Stomach (tissue), 9 donors: ENCODE results near the gene LRRC7. TPM values are rescaled to one million over a fixed set of nuclear protein-coding genes. Genes with fewer than 3 reads are reported as not detected.

ENCODE experiments used
- DNase-seq, 2 donors: peaks; one replicate each; pipeline versions ENCODE4 v3.0.0 to v3.0.0-alpha.2; 2013 to 2019
- H3K27ac ChIP-seq, 5 donors: fragments of 200-600 bp in 4 of 5; sonication (generic) in 4 of 5; one replicate each; pipeline ENCODE4 v1.5.1; 2013 to 2019; ENCODE audit warnings: mild to moderate bottlenecking in 1 of 5, moderate library complexity in 1 of 5
- H3K27me3 ChIP-seq, 3 donors: fragments of 200-600 bp; sonication (generic); one replicate each; pipeline ENCODE4 v1.5.1; 2017 to 2019; ENCODE audit warnings: mixed run types in 1 of 3
- H3K36me3 ChIP-seq, 4 donors: fragments of 200-600 bp; sonication (generic); 1 replicate in 3 of 4; 2 replicates in 1 of 4; pipeline ENCODE4 v1.5.1; 2016 to 2019
- H3K4me1 ChIP-seq, 4 donors: fragments of 200-600 bp; sonication (generic); one replicate each; pipeline ENCODE4 v1.5.1; 2016 to 2019
- H3K4me3 ChIP-seq, 4 donors: fragments of 200-600 bp; sonication (generic) in 3 of 4; one replicate each; pipeline ENCODE4 v1.5.1; 2016 to 2019; ENCODE audit warnings: mild to moderate bottlenecking in 1 of 4
- H3K9me3 ChIP-seq, 4 donors: fragments of 200-600 bp; sonication (generic); one replicate each; pipeline ENCODE4 v1.5.1; 2016 to 2019
- EP300 ChIP-seq: sonication (generic); formaldehyde crosslinking; IDR thresholded peaks from one replicate; pipeline ENCODE4 v1.6.1; 2017; ENCODE audit warnings: antibody characterized with exemption
- POLR2A ChIP-seq, 4 donors: fragments of 450-650 bp; IDR thresholded peaks; one replicate each; pipeline ENCODE4 v1.6.1; 2016; ENCODE audit warnings: antibody characterized with exemption in 4 of 4, control low read depth in 2 of 4, mild to moderate bottlenecking in 1 of 4, moderate library complexity in 1 of 4
- POLR2AphosphoS5 ChIP-seq, 3 donors: sonication (generic); formaldehyde crosslinking; IDR thresholded peaks; one replicate each; pipeline ENCODE4 v1.6.1; 2016; ENCODE audit warnings: antibody characterized with exemption in 3 of 3
- WGBS, 5 donors: extraction: QIAGEN DNeasy Blood & Tissue Kit in 3 of 5; methylation state at CpG; one replicate each; pipeline versions ENCODE4 v1.1.5 to v1.1.7; 2013 to 2018; 5-methylcytosine and 5-hydroxymethylcytosine counted together
- intact Hi-C: fragments of 100-400 bp; cut with DNase I; formaldehyde crosslinking; loops from one replicate; pipeline ENCODE4 v1.15.1; 2023; ENCODE audit warnings: low total_unique reads
- polyA plus RNA-seq, 3 donors: library from polyadenylated mRNA; stranded (reverse); fragments of 200-250 nt; gene quantifications; one replicate each; pipeline ENCODE4 v1.2.3, GENCODE V29; 2013
- total RNA-seq, 5 donors: library from RNA; depleted of rRNA; stranded (reverse); fragments of >200 nt; gene quantifications; one replicate each; pipeline versions ENCODE4 v1.1.0 to v1.2.3, GENCODE V29; 2014 to 2016
- TF ChIP-seq, protein P1 (sequence below), 7 experiments: fragments of 450-650 bp in 4 of 7; fragments of 200-600 bp in 3 of 7; sonication (generic) in 3 of 7; IDR thresholded peaks; one replicate each; pipeline ENCODE4 v1.5.1; 2016 to 2019; ENCODE audit warnings: antibody characterized with exemption in 7 of 7, control low read depth in 2 of 7, mild to moderate bottlenecking in 1 of 7
- donor health status: healthy with polysubstance abuse.
- donor health status: Bipolar disorder and iron deficiency.
- donor health status: healthy.

Gene LRRC7
- total and polyA plus RNA-seq, 8 donors, result 0.06 to 22.4 (median 0.31) TPM; not detected in 1

DNA sequence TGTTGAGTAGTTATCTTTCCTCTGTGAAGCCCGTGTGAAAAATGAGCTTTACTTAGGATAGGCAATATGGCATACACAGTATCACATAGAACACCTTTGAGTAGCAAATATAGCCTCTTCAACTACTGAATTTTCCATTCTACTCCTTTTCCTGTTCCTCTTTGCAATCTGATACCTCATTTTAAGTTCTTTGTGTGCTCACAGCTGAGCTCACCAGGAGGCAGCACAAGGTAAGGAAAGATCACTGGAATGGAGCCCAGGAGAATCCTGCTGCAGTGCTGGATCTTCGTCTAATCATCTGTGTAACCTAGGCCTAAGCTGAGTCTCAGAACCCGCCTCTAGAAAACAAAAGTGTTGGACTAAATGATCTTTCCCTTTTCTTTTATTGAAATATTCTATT is 466.7 kb downstream of the LRRC7 start:
- Histone ChIP-seq H3K27ac (no peak overlapping the region), H3K36me3 (no peaks in the 10 kb centered on the region), H3K4me1 (no peaks in the 10 kb centered on the region), H3K9me3 (no peaks in the 10 kb centered on the region), H3K4me3 (no peak overlapping the region), H3K27me3 (no peaks in the 10 kb centered on the region)
- DNase-seq, result peak in 1 of 2 donors; percentile 35
- intact Hi-C loops, result no loop called here
- TF ChIP-seq, protein P1, sequence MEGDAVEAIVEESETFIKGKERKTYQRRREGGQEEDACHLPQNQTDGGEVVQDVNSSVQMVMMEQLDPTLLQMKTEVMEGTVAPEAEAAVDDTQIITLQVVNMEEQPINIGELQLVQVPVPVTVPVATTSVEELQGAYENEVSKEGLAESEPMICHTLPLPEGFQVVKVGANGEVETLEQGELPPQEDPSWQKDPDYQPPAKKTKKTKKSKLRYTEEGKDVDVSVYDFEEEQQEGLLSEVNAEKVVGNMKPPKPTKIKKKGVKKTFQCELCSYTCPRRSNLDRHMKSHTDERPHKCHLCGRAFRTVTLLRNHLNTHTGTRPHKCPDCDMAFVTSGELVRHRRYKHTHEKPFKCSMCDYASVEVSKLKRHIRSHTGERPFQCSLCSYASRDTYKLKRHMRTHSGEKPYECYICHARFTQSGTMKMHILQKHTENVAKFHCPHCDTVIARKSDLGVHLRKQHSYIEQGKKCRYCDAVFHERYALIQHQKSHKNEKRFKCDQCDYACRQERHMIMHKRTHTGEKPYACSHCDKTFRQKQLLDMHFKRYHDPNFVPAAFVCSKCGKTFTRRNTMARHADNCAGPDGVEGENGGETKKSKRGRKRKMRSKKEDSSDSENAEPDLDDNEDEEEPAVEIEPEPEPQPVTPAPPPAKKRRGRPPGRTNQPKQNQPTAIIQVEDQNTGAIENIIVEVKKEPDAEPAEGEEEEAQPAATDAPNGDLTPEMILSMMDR (IDR thresholded peaks at IDR 0.05), result no peak
- TF ChIP-seq POLR2AphosphoS5 (IDR thresholded peaks at IDR 0.05), result no peak
- TF ChIP-seq POLR2A (IDR thresholded peaks at IDR 0.05), result no peak
- no peak for TF ChIP-seq EP300
- 27 to 51% (median 43%) methylated on average over 3 of the region's 3 CpGs for WGBS, 5 donors

DNA sequence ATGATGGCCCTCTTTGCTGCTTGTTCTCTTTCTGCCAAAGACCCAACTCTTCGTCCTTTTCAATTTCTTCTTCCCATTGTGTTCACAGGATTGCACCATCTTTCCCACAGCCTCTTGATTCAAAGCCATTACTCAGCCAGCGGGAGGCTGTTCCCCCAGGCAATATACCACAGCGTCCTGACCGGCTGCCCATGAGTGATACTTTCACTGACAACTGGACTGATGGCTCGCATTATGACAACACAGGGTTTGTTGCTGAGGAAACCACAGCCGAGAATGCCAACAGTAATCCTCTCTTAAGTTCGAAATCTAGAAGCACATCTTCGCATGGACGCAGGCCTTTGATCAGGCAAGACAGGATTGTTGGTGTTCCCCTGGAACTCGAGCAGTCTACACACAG is 470.3 kb downstream of the LRRC7 start:
- no peak overlapping the region for H3K27ac ChIP-seq
- H3K4me1 ChIP-seq, result no peaks in the 10 kb centered on the region
- DNase-seq, result no peak
- TF ChIP-seq, protein P1 (IDR thresholded peaks at IDR 0.05), result no peak
- WGBS, 5 donors, result 79 to 93% (median 89%) methylated on average over 10 of the region's 10 CpGs
- no peaks in the 10 kb centered on the region for H3K36me3 ChIP-seq
- H3K9me3 ChIP-seq, result no peaks in the 10 kb centered on the region
- no peak overlapping the region for H3K4me3 ChIP-seq
- intact Hi-C loops, result no loop called here
- H3K27me3 ChIP-seq, result no peaks in the 10 kb centered on the region

DNA sequence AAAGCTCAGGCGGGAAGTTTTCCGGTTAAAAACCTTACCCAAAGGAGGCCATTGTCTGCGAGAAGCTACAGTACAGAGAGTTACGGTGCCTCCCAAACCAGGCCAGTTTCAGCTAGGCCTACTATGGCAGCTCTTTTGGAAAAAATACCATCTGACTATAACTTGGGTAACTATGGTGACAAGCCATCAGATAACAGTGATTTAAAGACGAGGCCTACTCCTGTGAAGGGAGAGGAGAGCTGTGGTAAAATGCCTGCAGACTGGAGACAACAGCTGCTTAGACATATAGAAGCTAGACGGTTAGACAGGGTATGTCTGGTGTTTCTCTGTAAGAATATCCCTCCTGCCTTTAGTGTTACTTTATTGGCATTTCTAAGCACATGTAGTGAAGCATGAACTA is 471.8 kb downstream of the LRRC7 start:
- intact Hi-C loops, result no loop called here
- Histone ChIP-seq H3K27me3 (no peaks in the 10 kb centered on the region), H3K9me3 (no peaks in the 10 kb centered on the region), H3K36me3 (no peaks in the 10 kb centered on the region), H3K4me3 (no peak overlapping the region), H3K27ac (no peak overlapping the region), H3K4me1 (peaks cover 0 to 7% (median 0%) of the 10 kb centered on the region in 4 donors)
- no peak for TF ChIP-seq POLR2A (IDR thresholded peaks at IDR 0.05)
- TF ChIP-seq POLR2AphosphoS5 (IDR thresholded peaks at IDR 0.05), result no peak
- TF ChIP-seq EP300, result no peak
- TF ChIP-seq, protein P1 (IDR thresholded peaks at IDR 0.05), result no peak
- 81 to 86% (median 83%) methylated on average over 6 of the region's 6 CpGs for WGBS, 5 donors
- no peak for DNase-seq

DNA sequence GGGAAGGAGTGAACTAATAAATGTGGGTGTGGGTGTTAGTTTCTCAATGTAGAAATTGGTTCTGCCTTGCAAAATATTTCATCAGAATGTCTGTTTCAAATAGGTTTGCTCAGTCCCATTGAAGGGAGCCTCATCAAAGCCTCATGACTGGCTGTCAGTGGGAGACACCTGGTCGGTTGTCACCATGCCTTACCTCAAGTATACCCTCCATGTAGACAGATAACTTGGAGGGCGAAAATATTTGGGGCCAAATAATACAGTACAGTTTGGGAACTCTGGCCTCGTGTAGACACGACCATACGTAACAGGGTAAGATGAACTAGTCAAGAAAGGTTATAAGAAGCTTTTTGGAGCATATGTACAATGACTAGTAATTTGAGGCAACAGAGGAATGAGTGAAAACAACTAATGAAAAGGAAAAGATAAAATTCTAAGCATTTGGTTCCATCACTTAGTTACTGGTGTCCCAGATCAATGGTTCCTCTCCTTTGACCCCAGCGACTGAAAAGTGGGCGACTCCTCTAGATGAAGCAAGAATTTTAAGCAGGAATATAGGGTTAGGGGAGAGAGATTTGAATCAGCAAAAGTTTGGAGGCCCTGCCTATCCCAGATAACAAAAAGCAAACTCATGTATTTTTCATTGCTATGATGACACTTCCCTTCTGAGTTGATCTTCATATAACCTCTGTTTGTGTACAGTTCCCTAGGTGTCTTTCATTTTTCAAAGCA is 473.8 kb downstream of the LRRC7 start:
- 79 to 89% (median 86%) methylated on average over 7 of the region's 7 CpGs for WGBS, 5 donors
- TF ChIP-seq, protein P1 (IDR thresholded peaks at IDR 0.05), result no peak
- no peak for TF ChIP-seq EP300
- TF ChIP-seq POLR2A (IDR thresholded peaks at IDR 0.05), result no peak
- no peak for TF ChIP-seq POLR2AphosphoS5 (IDR thresholded peaks at IDR 0.05)
- H3K27ac ChIP-seq, result no peak overlapping the region
- no peaks in the 10 kb centered on the region for H3K36me3 ChIP-seq
- H3K9me3 ChIP-seq, result no peaks in the 10 kb centered on the region
- H3K4me1 ChIP-seq, result peaks cover 0 to 7% (median 0%) of the 10 kb centered on the region in 4 donors
- DNase-seq, result no peak
- intact Hi-C loops, result no loop called here
- no peak overlapping the region for H3K4me3 ChIP-seq
- H3K27me3 ChIP-seq, result no peaks in the 10 kb centered on the region
